Osteoblast (primary cell): ENCODE results near the gene GLUD2. TPM values are rescaled to one million over a fixed set of nuclear protein-coding genes. Genes with fewer than 3 reads are reported as not detected.

Experiments used
- DNase-seq: peaks from one replicate; pipeline ENCODE4 v3.0.0; 2011; ENCODE audit warnings: low spot score, mixed read lengths; ENCODE audit not compliant: insufficient read length; ENCODE audit errors: missing footprints
- H2AFZ ChIP-seq: 2 replicates; pipeline ENCODE4 v1.6.0; 2011; ENCODE audit warnings: mild to moderate bottlenecking, low read length
- H3K27ac ChIP-seq: 2 replicates; pipeline ENCODE4 v1.5.1; 2011; ENCODE audit warnings: mild to moderate bottlenecking, low read depth, low read length, moderate library complexity
- H3K27me3 ChIP-seq: 2 replicates; pipeline ENCODE4 v1.6.0; 2012; ENCODE audit warnings: mild to moderate bottlenecking, control low read depth, inconsistent platforms, low read length, moderate library complexity; ENCODE audit not compliant: insufficient read depth
- H3K36me3 ChIP-seq: 2 replicates; pipeline ENCODE4 v1.5.1; 2011; ENCODE audit warnings: mild to moderate bottlenecking, low read length, control low read depth, moderate library complexity; ENCODE audit not compliant: insufficient read depth
- H3K4me1 ChIP-seq: 2 replicates; pipeline ENCODE4 v1.5.1; 2011; ENCODE audit warnings: mild to moderate bottlenecking, low read length, control low read depth, moderate library complexity; ENCODE audit not compliant: insufficient read depth
- H3K4me2 ChIP-seq: 2 replicates; pipeline ENCODE4 v1.6.0; 2011; ENCODE audit warnings: mild to moderate bottlenecking, low read length; ENCODE audit not compliant: insufficient read depth
- H3K4me3 ChIP-seq: fragments of 200-600 bp; sonication (generic); 3 replicates; pipeline ENCODE4 v1.5.1; 2012; ENCODE audit warnings: mild to moderate bottlenecking, low read length, inconsistent platforms; ENCODE audit not compliant: insufficient read depth
- H3K79me2 ChIP-seq: 2 replicates; pipeline ENCODE4 v1.6.0; 2012; ENCODE audit warnings: mild to moderate bottlenecking, low read length, control low read depth, inconsistent platforms; ENCODE audit not compliant: insufficient read depth
- H3K9me3 ChIP-seq: 2 replicates; pipeline ENCODE4 v1.5.1; 2011; ENCODE audit warnings: low read depth, low read length, control low read depth
- H4K20me1 ChIP-seq: 2 replicates; pipeline ENCODE4 v1.6.0; 2012; ENCODE audit warnings: mild to moderate bottlenecking, low read length, control low read depth; ENCODE audit not compliant: insufficient read depth
- total RNA-seq: library from RNA; depleted of rRNA; stranded (reverse); fragments of >200 nt; gene quantifications from 2 replicates; pipeline ENCODE4 v1.2.3, GENCODE V29; 2012
- TF ChIP-seq, protein P1 (sequence below): IDR thresholded peaks from 2 replicates; pipeline ENCODE4 v1.5.1; 2011; ENCODE audit warnings: mild to moderate bottlenecking, low read depth, low read length, moderate library complexity; ENCODE audit errors: extremely low read depth

The GLUD2 gene
- total RNA-seq, 1 donor: 1.8 TPM

- no peaks in the 10 kb centered on the region for H4K20me1 ChIP-seq
- no peaks in the 10 kb centered on the region for H3K27me3 ChIP-seq
- no peak overlapping the region for H3K4me2 ChIP-seq
- H2AFZ ChIP-seq: no peak overlapping the region
- no peaks in the 10 kb centered on the region for H3K4me1 ChIP-seq
- TF ChIP-seq, protein P1, sequence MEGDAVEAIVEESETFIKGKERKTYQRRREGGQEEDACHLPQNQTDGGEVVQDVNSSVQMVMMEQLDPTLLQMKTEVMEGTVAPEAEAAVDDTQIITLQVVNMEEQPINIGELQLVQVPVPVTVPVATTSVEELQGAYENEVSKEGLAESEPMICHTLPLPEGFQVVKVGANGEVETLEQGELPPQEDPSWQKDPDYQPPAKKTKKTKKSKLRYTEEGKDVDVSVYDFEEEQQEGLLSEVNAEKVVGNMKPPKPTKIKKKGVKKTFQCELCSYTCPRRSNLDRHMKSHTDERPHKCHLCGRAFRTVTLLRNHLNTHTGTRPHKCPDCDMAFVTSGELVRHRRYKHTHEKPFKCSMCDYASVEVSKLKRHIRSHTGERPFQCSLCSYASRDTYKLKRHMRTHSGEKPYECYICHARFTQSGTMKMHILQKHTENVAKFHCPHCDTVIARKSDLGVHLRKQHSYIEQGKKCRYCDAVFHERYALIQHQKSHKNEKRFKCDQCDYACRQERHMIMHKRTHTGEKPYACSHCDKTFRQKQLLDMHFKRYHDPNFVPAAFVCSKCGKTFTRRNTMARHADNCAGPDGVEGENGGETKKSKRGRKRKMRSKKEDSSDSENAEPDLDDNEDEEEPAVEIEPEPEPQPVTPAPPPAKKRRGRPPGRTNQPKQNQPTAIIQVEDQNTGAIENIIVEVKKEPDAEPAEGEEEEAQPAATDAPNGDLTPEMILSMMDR: no peak
- no peak for DNase-seq
- H3K79me2 ChIP-seq: no peaks in the 10 kb centered on the region
- H3K4me3 ChIP-seq: no peak overlapping the region
- no peaks in the 10 kb centered on the region for H3K9me3 ChIP-seq
- no peak overlapping the region for H3K27ac ChIP-seq
- no peaks in the 10 kb centered on the region for H3K36me3 ChIP-seq
Measured at GRCh38 chrX:121085612-121086010, 38.2 kb downstream of the GLUD2 start.

GRCh38 chrX:121093011-121093410, 45.6 kb downstream of the GLUD2 start:
- TF ChIP-seq, protein P1: no peak
- Histone ChIP-seq H3K4me2 (no peak overlapping the region), H3K36me3 (no peaks in the 10 kb centered on the region), H3K4me3 (no peak overlapping the region), H3K27ac (no peak overlapping the region), H3K27me3 (no peaks in the 10 kb centered on the region), H2AFZ (no peak overlapping the region), H3K79me2 (no peaks in the 10 kb centered on the region), H3K9me3 (no peaks in the 10 kb centered on the region), H4K20me1 (no peaks in the 10 kb centered on the region), H3K4me1 (no peaks in the 10 kb centered on the region)
- no peak for DNase-seq

Other genes starting within 250 kb of the GLUD2 start
- gene CT47B1, start 171.7 kb upstream of the GLUD2 start, total RNA-seq: not detected in 2 replicates
- gene CT47A11, start 110.5 kb upstream of the GLUD2 start, total RNA-seq: not detected in 2 replicates
- gene CT47A10, start 105.6 kb upstream of the GLUD2 start, total RNA-seq: not detected in 2 replicates
- not detected in 2 replicates for gene CT47A9, start 100.7 kb upstream of the GLUD2 start, total RNA-seq
- gene CT47A8, start 95.9 kb upstream of the GLUD2 start, total RNA-seq: not detected in 2 replicates
- gene CT47A7, start 91.0 kb upstream of the GLUD2 start, total RNA-seq: not detected in 2 replicates
- not detected in 2 replicates for gene CT47A6, start 86.1 kb upstream of the GLUD2 start, total RNA-seq
- not detected in 2 replicates for gene CT47A5, start 81.3 kb upstream of the GLUD2 start, total RNA-seq
- not detected in 2 replicates for gene CT47A4, start 76.4 kb upstream of the GLUD2 start, total RNA-seq
- not detected in 2 replicates for gene CT47A3, start 71.5 kb upstream of the GLUD2 start, total RNA-seq
- not detected in 2 replicates for gene CT47A2, start 66.7 kb upstream of the GLUD2 start, total RNA-seq
- gene CT47A1, start 61.9 kb upstream of the GLUD2 start, total RNA-seq: not detected in 2 replicates